SK-N-SH (cell line): Measurements from ENCODE around the gene ADAMTSL5. TPM values are rescaled to one million over a fixed set of nuclear protein-coding genes. Genes with fewer than 3 reads are reported as not detected.

Source experiments
- CTCF ChIA-PET: fragments of 300-600, 350-600 bp; formaldehyde crosslinking; extraction: SDS; loops from one replicate; lab custom pipeline; 2021; lab: Yijun Ruan, JAX
- POLR2A ChIA-PET: fragments of 350-600 bp; sonication (Branson Sonifier 250); formaldehyde crosslinking; extraction: SDS; loops from one replicate; lab custom pipeline; 2020; ENCODE audit warnings: antibody characterized with exemption, inconsistent platforms; lab: Yijun Ruan, JAX
- DNase-seq: peaks from one replicate; pipeline ENCODE4 v3.0.0; 2012
- H2AFZ ChIP-seq: fragments of 200-600 bp; sonication (generic); 2 replicates; pipeline ENCODE4 v1.8.1; 2016; ENCODE audit warnings: antibody characterized with exemption, mild to moderate bottlenecking, low read depth
- H3F3A ChIP-seq: fragments of 200-600 bp; sonication (generic); replicated peaks from 2 replicates; pipeline ENCODE3; 2016; ENCODE audit warnings: antibody characterized with exemption, mild to moderate bottlenecking; ENCODE audit not compliant: insufficient read depth
- H3K27ac ChIP-seq, 2 experiments: fragments of 200-500 bp in 1 of 2; fragments of 200-600 bp in 1 of 2; sonication (Bioruptor generic) in 1 of 2; sonication (generic), shearing (Covaris generic) in 1 of 2; 2 replicates each; pipeline versions ENCODE4 v1.5.1 to v1.6.1; 2014 to 2016; ENCODE audit warnings: low read depth in 2 of 2, inconsistent platforms in 1 of 2, low read length in 1 of 2, mild to moderate bottlenecking in 1 of 2, mixed read lengths in 1 of 2
- H3K27me3 ChIP-seq: fragments of 200-600 bp; sonication (generic), shearing (Covaris generic); 2 replicates; pipeline ENCODE4 v1.6.1; 2016; ENCODE audit warnings: mixed run types; ENCODE audit not compliant: insufficient read depth
- H3K36me3 ChIP-seq, 2 experiments: fragments of 200-500 bp in 1 of 2; fragments of 200-600 bp in 1 of 2; sonication (Bioruptor generic) in 1 of 2; sonication (generic) in 1 of 2; replicated peaks in 1 of 2; 2 replicates each; pipeline versions ENCODE3 to v1.5.1; 2014 to 2016; ENCODE audit warnings: low read length in 1 of 2, mild to moderate bottlenecking in 1 of 2; ENCODE audit not compliant: insufficient read depth in 2 of 2, control insufficient read depth in 1 of 2
- H3K4me1 ChIP-seq, 2 experiments: fragments of 200-500 bp in 1 of 2; fragments of 200-600 bp in 1 of 2; sonication (Bioruptor generic) in 1 of 2; sonication (generic), shearing (Covaris generic) in 1 of 2; 2 replicates each; pipeline versions ENCODE4 v1.5.1 to v1.6.1; 2014 to 2016; ENCODE audit warnings: low read depth in 1 of 2, low read length in 1 of 2, mixed run types in 1 of 2; ENCODE audit not compliant: insufficient read depth in 2 of 2, control insufficient read depth in 1 of 2
- H3K4me2 ChIP-seq: fragments of 200-600 bp; sonication (generic), shearing (Covaris generic); 2 replicates; pipeline ENCODE4 v1.6.1; 2017; ENCODE audit warnings: mixed run types
- H3K4me3 ChIP-seq, 2 experiments: fragments of 200-500 bp in 1 of 2; fragments of 200-600 bp in 1 of 2; sonication (Bioruptor generic) in 1 of 2; sonication (generic), shearing (Covaris generic) in 1 of 2; 2 replicates each; pipeline versions ENCODE4 v1.5.1 to v1.8.1; 2014 to 2016; ENCODE audit warnings: low read depth in 2 of 2, inconsistent platforms in 1 of 2, low read length in 1 of 2, mild to moderate bottlenecking in 1 of 2, mixed read lengths in 1 of 2, moderate library complexity in 1 of 2
- H3K79me2 ChIP-seq: fragments of 200-600 bp; sonication (generic); 2 replicates; pipeline ENCODE4 v1.8.1; 2017; ENCODE audit warnings: mild to moderate bottlenecking; ENCODE audit not compliant: insufficient read depth
- H3K9ac ChIP-seq: fragments of 200-600 bp; sonication (generic); 2 replicates; pipeline ENCODE4 v1.6.1; 2017; ENCODE audit warnings: mixed run types
- H3K9me2 ChIP-seq: fragments of 200-600 bp; sonication (generic); 2 replicates; pipeline ENCODE4 v1.6.1; 2017; ENCODE audit warnings: mixed run types
- H3K9me3 ChIP-seq: fragments of 200-600 bp; sonication (generic); 2 replicates; pipeline ENCODE4 v1.6.1; 2017; ENCODE audit warnings: mixed run types, mild to moderate bottlenecking, moderate library complexity
- H4K20me1 ChIP-seq: fragments of 200-600 bp; sonication (generic); 2 replicates; pipeline ENCODE4 v1.6.1; 2017; ENCODE audit warnings: mild to moderate bottlenecking, mixed run types; ENCODE audit not compliant: insufficient read depth
- CTCF ChIP-seq: fragments of 200-600 bp; sonication (generic); IDR thresholded peaks from 2 replicates; pipeline ENCODE4 v1.6.1; 2017; ENCODE audit warnings: antibody characterized with exemption, mild to moderate bottlenecking, moderate library complexity
- ELF1 ChIP-seq: IDR thresholded peaks from 2 replicates; pipeline ENCODE4 v1.4.0; 2012
- FOXJ3 ChIP-seq: sonication (generic); formaldehyde crosslinking; IDR thresholded peaks from 2 replicates; pipeline ENCODE4 v1.5.1; 2020; ENCODE audit warnings: mild to moderate bottlenecking, missing genetic modification reagents
- MXI1 ChIP-seq: IDR thresholded peaks from 2 replicates; pipeline ENCODE4 v1.6.1; 2012; ENCODE audit warnings: mild to moderate bottlenecking, low read depth, low read length, improper control_type of control experiment
- NFIC ChIP-seq: IDR thresholded peaks from 2 replicates; pipeline ENCODE4 v1.4.0; 2012; ENCODE audit warnings: borderline replicate concordance
- RCOR1 ChIP-seq: fragments of 150-350 bp; IDR thresholded peaks from 2 replicates; pipeline ENCODE4 v1.6.1; 2017; ENCODE audit warnings: antibody characterized with exemption, low read length
- RFX5 ChIP-seq: IDR thresholded peaks from 2 replicates; pipeline ENCODE4 v1.6.1; 2012; ENCODE audit warnings: mild to moderate bottlenecking, improper control_type of control experiment, low read length
- SIN3A ChIP-seq: IDR thresholded peaks from 2 replicates; pipeline ENCODE4 v1.6.1; 2012; ENCODE audit warnings: low read depth, mild to moderate bottlenecking, low read length, moderate library complexity, borderline replicate concordance
- TAF1 ChIP-seq: IDR thresholded peaks from 2 replicates; pipeline ENCODE4 v1.6.1; 2012; ENCODE audit warnings: low read depth, mild to moderate bottlenecking, low read length, moderate library complexity, borderline replicate concordance
- TEAD4 ChIP-seq: IDR thresholded peaks from 2 replicates; pipeline ENCODE4 v1.4.0; 2012; ENCODE audit warnings: mild to moderate bottlenecking, borderline replicate concordance; ENCODE audit not compliant: insufficient read depth
- USF2 ChIP-seq: fragments of 150-350 bp; IDR thresholded peaks from 2 replicates; pipeline ENCODE4 v1.6.1; 2017; ENCODE audit warnings: antibody characterized with exemption, low read length, low read depth, borderline replicate concordance
- YY1 ChIP-seq: IDR thresholded peaks from 2 replicates; pipeline ENCODE4 v1.4.0; 2012; ENCODE audit warnings: low read depth, mild to moderate bottlenecking
- WGBS: methylation state at CpG from one replicate; pipeline ENCODE4 v1.1.6; 2017; ENCODE audit warnings: low lambda C conversion rate; 5-methylcytosine and 5-hydroxymethylcytosine counted together
- polyA plus RNA-seq, 3 experiments: library from polyadenylated mRNA; depleted of rRNA; stranded (reverse); fragments of >200 nt; gene quantifications; 2 replicates each; pipeline ENCODE4 v1.2.3, GENCODE V29; 2012
- TF ChIP-seq, protein P1 (sequence below): fragments of 150-350 bp; IDR thresholded peaks from 2 replicates; pipeline ENCODE4 v1.6.1; 2016; ENCODE audit warnings: mild to moderate bottlenecking, low read depth, low read length
- TF ChIP-seq, protein P2 (sequence below): IDR thresholded peaks from 2 replicates; pipeline ENCODE4 v1.4.0; 2012; ENCODE audit warnings: low read depth

Gene ADAMTSL5
- polyA plus RNA-seq, 1 of the 3 experiments (the other 2 are of a cell fraction): 5.7 TPM

GRCh38 chr19:1469255-1470054, 43.4 kb downstream of the ADAMTSL5 start:
- Histone ChIP-seq H2AFZ (no peak overlapping the region), H4K20me1 (peaks cover 23% of the 10 kb centered on the region), H3K79me2 (peaks cover 8% of the 10 kb centered on the region; the same call in 1 of the 2 replicates), H3K9me3 (no peaks in the 10 kb centered on the region), H3K4me3 (no peak overlapping the region), H3K27me3 (no peaks in the 10 kb centered on the region), H3F3A (no peaks in the 10 kb centered on the region), H3K27ac (no peak overlapping the region; a peak in 1 of 4 replicates), H3K4me2 (no peak overlapping the region), H3K36me3 (peaks cover 0 to 22% of the 10 kb centered on the region in 2 experiments), H3K9ac (no peak overlapping the region), H3K9me2 (no peaks in the 10 kb centered on the region), H3K4me1 (peaks cover 0 to 14% of the 10 kb centered on the region in 2 experiments; a peak in 1 of 4 replicates)
- ChIA-PET CTCF (interaction anchor here (2.7 kb wide), 1 partner anchor 24 kb away, joined by 11 read pairs; no protein-coding TSS in a partner anchor), POLR2A (no interaction called here)
- DNase-seq: no peak
- WGBS: 94% methylated on average over 51 of the region's 117 CpGs
- TF ChIP-seq RFX5 (no peak), TAF1 (no peak), YY1 (no peak), TEAD4 (no peak), USF2 (no peak), FOXJ3 (CRISPR knock-in tag) (no peak), CTCF (no peak), NFIC (no peak), MXI1 (no peak), RCOR1 (no peak), ELF1 (no peak), SIN3A (no peak)
- TF ChIP-seq, protein P1, sequence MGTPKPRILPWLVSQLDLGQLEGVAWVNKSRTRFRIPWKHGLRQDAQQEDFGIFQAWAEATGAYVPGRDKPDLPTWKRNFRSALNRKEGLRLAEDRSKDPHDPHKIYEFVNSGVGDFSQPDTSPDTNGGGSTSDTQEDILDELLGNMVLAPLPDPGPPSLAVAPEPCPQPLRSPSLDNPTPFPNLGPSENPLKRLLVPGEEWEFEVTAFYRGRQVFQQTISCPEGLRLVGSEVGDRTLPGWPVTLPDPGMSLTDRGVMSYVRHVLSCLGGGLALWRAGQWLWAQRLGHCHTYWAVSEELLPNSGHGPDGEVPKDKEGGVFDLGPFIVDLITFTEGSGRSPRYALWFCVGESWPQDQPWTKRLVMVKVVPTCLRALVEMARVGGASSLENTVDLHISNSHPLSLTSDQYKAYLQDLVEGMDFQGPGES: no peak
- TF ChIP-seq, protein P2, sequence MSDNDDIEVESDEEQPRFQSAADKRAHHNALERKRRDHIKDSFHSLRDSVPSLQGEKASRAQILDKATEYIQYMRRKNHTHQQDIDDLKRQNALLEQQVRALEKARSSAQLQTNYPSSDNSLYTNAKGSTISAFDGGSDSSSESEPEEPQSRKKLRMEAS: no peak
